Measurements from ENCODE around the gene SH2D3C. TPM values are rescaled to one million over a fixed set of nuclear protein-coding genes. Genes with fewer than 3 reads are reported as not detected.

SH2D3C gene
- total and polyA plus RNA-seq, 10 of the 15 experiments (the other 5 are each of a cell fraction or from before 2014, with no cell fraction given): 1.2 to 23.5 (median 16.2) TPM

GRCh38 chr9:127723444-127723843 lies 55.0 kb downstream of the SH2D3C start (continued):
- TF ChIP-seq RELB (IDR thresholded peaks at IDR 0.05; ENCODE audit: low read depth) (no peak), ZBTB4 (CRISPR knock-in tag; IDR thresholded peaks at IDR 0.05) (no peak), ETV6 (conservative IDR thresholded peaks at IDR 0.05 in 1 of 2, IDR thresholded peaks at IDR 0.05 in 1 of 2; ENCODE audit: borderline replicate concordance in 1 of 2, low read depth in 1 of 2) (no peak), CBX5 (IDR thresholded peaks at IDR 0.05; ENCODE audit: low read depth) (no peak), ZBTB40 (IDR thresholded peaks at IDR 0.05; ENCODE audit: borderline replicate concordance) (no peak), NBN (IDR thresholded peaks at IDR 0.05) (no peak), CHD4 (IDR thresholded peaks at IDR 0.05) (no peak), PAX8 (IDR thresholded peaks at IDR 0.05) (no peak)

Data from GM12878 (cell line).